GM19025 (cell line): ENCODE measurements around the gene FTSJ3.

ENCODE experiments used
- ATAC-seq: cut with Tn5 transposase; IDR thresholded peaks from one replicate; pipeline ENCODE4 v1.9.1; 2021; ENCODE audit warnings: mild to moderate bottlenecking, low read depth, moderate library complexity; ENCODE audit not compliant: unreplicated experiment

Gene FTSJ3

GRCh38 chr17:63792055-63792729 is 35.3 kb downstream of the FTSJ3 start:
- no peak for ATAC-seq

DNA sequence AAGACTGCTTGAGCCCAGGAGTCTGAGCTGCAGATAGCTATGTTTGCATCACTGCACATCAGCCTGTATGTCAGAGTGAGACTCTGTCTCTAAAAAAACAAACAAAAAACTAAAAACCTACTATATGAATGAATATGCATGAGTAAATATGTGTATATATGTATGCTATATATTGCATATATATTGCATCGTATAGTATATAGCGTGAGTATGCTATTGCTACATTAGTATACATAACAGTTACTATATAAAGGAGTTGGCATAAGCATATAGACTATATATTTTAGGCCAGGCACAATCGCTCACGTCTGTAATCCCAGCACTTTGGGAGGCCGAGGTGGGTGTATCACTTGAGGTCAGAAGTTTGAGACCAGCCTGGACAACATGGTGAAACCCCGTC is 37.4 kb downstream of the FTSJ3 start:
- no peak for ATAC-seq

GRCh38 chr17:63786971-63787711 is 40.3 kb downstream of the FTSJ3 start:
- no peak for ATAC-seq

DNA sequence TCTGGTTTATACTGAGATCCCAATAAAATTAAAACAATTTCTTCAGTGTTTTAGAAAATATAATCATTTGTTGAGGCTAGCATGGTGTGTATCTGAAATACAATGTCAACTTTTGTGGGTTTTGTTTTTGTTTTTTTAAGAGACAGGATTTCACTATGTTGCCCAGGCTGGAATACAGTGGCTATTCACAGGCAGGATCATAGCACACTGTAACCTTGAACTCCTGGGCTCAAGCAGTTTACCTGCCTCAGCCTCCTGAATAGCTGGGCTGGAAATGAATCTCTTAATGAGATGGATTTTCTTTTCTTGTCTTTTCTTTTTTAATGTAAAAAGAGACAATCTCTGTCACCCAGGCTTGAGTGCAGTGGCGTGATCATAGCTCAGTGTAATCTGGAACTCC is 41.3 kb downstream of the FTSJ3 start:
- ATAC-seq, result no peak

- no peak for ATAC-seq
Observed at GRCh38 chr17:63785556-63785955, 41.9 kb downstream of the FTSJ3 start.

- no peak for ATAC-seq
Observed at GRCh38 chr17:63783522-63783921, 43.9 kb downstream of the FTSJ3 start.

DNA sequence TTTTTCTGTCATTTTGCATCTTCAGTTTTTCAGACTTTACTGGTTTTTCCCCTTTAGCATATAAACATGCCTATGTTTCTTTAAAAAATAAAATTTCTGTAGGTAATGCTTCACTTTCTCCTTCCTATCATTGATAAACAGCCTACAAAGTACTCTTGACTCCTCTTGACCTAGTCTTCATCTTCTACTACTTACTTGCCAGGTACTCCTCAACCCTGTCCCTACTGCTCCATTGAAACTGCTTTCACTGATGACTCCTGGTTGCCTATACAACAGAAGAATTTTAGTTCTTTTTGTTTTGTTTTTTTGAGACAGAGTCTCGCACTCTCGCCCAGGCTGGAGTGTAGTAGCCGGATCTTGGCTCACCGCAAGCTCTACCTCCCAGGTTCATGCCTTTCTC is 46.5 kb downstream of the FTSJ3 start:
- no peak for ATAC-seq

DNA sequence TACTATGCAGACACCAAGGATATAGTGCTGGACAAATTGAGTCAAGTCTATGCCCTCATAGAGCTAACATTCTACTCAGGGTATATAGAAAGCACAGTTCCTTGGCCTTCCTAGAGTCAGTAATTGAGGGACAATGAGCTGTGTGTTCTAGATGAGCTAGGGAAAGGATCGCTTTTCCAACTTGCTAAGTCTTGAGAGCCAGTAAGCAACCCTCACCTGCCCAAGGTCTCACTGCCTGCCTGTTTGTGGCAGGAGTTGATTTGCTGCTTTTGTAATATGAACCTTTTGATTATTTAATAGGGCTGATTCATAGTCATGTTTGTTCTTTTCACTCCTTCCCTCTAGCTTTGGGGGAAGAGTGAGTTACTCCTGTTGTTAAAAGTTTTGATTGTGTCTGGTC is 47.0 kb downstream of the FTSJ3 start:
- no peak for ATAC-seq

DNA sequence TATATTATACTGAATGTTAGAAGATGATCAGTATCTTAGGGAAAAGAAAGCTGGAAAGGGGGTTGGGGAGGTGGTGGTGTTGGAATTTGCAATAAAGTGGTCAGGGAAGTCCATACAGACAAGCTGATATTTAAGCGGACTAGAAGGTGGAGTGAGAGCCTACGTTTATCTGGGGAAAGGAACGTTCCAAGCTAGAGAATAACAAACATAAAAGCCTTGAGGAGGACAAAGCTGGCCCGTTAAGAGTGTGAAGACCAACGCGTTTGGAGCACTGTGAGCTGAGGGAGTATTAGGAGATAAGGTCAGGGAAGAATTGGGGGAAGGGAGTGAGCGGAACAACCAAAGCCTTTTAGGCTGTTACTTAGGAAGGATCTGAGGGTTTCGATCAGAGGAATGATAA is 52.0 kb downstream of the FTSJ3 start:
- no peak for ATAC-seq

DNA sequence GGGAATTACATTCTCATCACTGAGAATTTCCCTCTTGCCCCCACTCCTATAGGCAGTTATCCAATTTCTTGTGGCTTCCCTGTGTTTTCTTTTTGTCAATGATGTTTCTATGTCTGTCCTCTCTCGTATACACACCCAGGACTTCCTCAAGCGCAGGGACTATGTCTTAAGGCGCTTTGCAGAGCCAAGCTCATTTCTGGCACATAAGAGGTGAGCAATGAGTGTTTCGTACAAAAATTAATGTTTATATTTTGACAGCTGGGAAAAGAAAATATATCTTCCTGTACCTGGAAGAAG is 52.5 kb downstream of the FTSJ3 start:
- no peak for ATAC-seq

DNA sequence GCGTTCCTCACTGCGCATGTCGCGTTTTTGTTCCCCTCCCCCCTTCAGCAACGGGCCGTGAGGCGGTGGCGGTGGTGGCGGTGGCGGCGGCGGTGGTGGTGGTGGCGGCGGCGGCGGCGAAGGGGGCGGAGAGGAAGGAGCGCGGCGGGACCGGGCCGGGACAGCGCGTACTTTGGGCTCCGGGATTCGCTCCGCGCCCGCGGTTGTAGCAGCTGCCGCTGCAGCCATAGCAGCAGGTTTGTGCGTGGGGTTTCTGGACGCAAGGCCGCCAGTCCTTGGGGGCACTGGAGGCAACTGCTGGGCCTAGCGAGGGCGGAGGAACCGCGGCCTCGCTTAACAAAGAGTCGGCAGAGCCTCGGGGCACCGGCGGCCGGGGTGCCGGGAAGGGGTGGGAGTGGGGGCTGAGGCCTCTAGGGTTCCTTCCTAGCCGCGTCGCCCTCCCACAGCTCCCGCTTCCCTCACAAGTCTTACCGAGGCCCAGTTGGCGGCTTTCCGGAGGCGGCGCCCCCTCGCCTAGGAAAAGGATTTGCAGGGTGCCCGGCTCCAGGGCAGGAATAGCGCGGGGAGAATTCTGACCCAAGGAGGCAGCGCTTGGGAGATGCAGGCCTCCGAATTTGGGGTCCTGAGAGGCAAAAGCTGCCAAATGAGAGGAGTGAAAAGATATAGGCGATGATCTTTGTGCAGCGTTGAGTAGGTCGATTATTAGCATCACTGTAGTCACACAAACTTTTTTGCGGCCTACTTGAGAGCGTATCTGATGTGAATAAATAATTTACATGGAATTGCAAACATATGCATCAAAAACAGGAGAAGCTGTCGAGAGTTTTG is 53.1 kb downstream of the FTSJ3 start, which contains the start of gene DDX42:
TSS of gene DDX42 (plus strand) at position 30 of the 828 bp plus-strand sequence. CDS start 12,880 bp downstream, outside the sequence.
- ATAC-seq, result peak; percentile 6

GRCh38 chr17:63773272-63774140 is 54.0 kb downstream of the FTSJ3 start, which contains the start of gene CCDC47:
CCDC47 (minus strand) TSS chr17:63773597; CDS start chr17:63766175, 7,422 bp downstream.
- ATAC-seq, result peak; percentile 84

GRCh38 chr17:63772801-63773271 is 54.6 kb downstream of the FTSJ3 start:
- no peak for ATAC-seq
